ENCODE data around the gene PHKB.

PHKB gene

GRCh38 chr16:47475786-47476185 is 14.7 kb downstream of the PHKB start:
- Histone ChIP-seq H3K4me1 (no peaks in the 10 kb centered on the region), H3K9ac (no peak overlapping the region), H3K4me3 (no peak overlapping the region), H3K9me3 (replicated peaks in 1 of 11) (peaks cover 0 to 16% (median 8%) of the 10 kb centered on the region in 11 experiments; a peak in 5 of 22 replicates), H3K4me2 (no peak overlapping the region), H3K27me3 (no peaks in the 10 kb centered on the region), H3K27ac (no peak overlapping the region), H4K20me1 (peaks cover 0 to 54% (median 0%) of the 10 kb centered on the region in 11 experiments; a peak in 3 of 22 replicates), H3K36me3 (peaks cover 9 to 71% (median 32%) of the 10 kb centered on the region in 11 experiments)
- TF ChIP-seq Cebpa-rat (IDR thresholded peaks at IDR 0.05) = no peak

GRCh38 chr16:47476654-47477345 is 15.7 kb downstream of the PHKB start:
- Histone ChIP-seq H3K27ac (no peak overlapping the region), H3K9me3 (replicated peaks in 1 of 11) (peaks cover 0 to 9% (median 0%) of the 10 kb centered on the region in 11 experiments; a peak in 5 of 22 replicates), H3K4me3 (no peak overlapping the region), H3K36me3 (peaks cover 3 to 60% (median 24%) of the 10 kb centered on the region in 11 experiments; a peak in 21 of 22 replicates), H4K20me1 (peaks cover 0 to 59% (median 0%) of the 10 kb centered on the region in 11 experiments; a peak in 3 of 22 replicates), H3K4me2 (no peak overlapping the region), H3K4me1 (peaks cover 0 to 10% (median 0%) of the 10 kb centered on the region in 10 experiments; a peak in 2 of 20 replicates), H3K27me3 (no peaks in the 10 kb centered on the region), H3K9ac (no peak overlapping the region)
- no peak for TF ChIP-seq Cebpa-rat (IDR thresholded peaks at IDR 0.05)

DNA sequence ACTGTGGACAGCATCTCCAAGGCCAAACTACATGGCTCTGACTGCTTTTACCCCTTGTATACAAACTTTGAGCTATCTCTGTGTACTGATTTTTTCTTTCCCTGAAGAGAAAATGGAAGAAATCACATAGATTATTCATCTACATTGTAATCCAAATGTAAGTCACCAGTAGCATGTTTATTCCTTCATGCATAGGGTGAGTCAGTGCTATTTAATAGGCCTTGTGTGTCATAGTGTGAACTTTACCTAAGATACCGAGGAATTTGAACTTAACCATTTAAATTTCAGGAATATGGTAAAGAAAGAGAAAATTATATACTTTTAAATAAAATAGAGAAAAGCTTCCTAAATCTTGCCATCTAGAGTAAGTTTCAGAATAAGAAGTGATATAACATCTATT is 16.5 kb downstream of the PHKB start:
- Histone ChIP-seq H3K27ac (no peak overlapping the region), H3K27me3 (no peaks in the 10 kb centered on the region), H3K4me1 (peaks cover 0 to 13% (median 0%) of the 10 kb centered on the region in 10 experiments; a peak in 2 of 20 replicates), H3K4me2 (no peak overlapping the region), H3K9me3 (replicated peaks in 1 of 11) (0 out of 22 replicates have a peak, but pooled peaks cover 0 to under 1% (median 0%) of the 10 kb centered on the region in 11 experiments), H3K36me3 (peaks cover 6 to 52% (median 20%) of the 10 kb centered on the region in 11 experiments; a peak in 21 of 22 replicates), H3K4me3 (no peak overlapping the region), H4K20me1 (peaks cover 0 to 65% (median 0%) of the 10 kb centered on the region in 11 experiments; a peak in 3 of 22 replicates), H3K9ac (no peak overlapping the region)
- no peak for TF ChIP-seq Cebpa-rat (IDR thresholded peaks at IDR 0.05)

DNA sequence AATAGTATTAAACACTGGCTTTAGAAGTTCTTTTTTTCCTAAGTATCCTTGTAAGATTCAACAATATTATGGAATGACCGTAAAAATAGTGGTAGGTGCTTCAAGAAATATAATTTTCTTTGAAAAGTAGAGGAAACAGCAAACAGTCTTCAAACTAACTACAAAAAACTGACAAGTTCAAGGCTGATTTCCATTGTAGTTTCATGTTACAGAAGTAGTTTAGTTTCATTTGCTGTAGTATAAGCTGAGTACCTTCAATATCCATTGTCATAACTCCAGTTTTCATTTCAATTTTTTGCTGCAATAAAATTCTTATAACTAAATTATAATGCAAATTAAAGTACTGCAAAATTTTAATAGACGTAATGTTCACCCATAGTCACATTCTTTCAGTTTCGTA is 19.3 kb downstream of the PHKB start:
- H3K4me2 ChIP-seq = no peak overlapping the region
- peaks cover 0 to 13% (median 0%) of the 10 kb centered on the region in 10 experiments; a peak in 2 of 20 replicates for H3K4me1 ChIP-seq
- H3K4me3 ChIP-seq = no peak overlapping the region
- peaks cover 6 to 49% (median 20%) of the 10 kb centered on the region in 11 experiments; a peak in 21 of 22 replicates for H3K36me3 ChIP-seq
- H3K27me3 ChIP-seq = no peaks in the 10 kb centered on the region
- TF ChIP-seq Cebpa-rat (IDR thresholded peaks at IDR 0.05) = no peak
- no peaks in the 10 kb centered on the region for H3K9me3 ChIP-seq (replicated peaks in 1 of 11)
- H4K20me1 ChIP-seq = peaks cover 0 to 55% (median 0%) of the 10 kb centered on the region in 11 experiments; a peak in 3 of 22 replicates
- no peak overlapping the region for H3K27ac ChIP-seq
- no peak overlapping the region for H3K9ac ChIP-seq

GRCh38 chr16:47481698-47482374 is 20.7 kb downstream of the PHKB start:
- no peak for TF ChIP-seq Cebpa-rat (IDR thresholded peaks at IDR 0.05)
- H3K36me3 ChIP-seq = peaks cover 6 to 48% (median 17%) of the 10 kb centered on the region in 11 experiments; a peak in 21 of 22 replicates

DNA sequence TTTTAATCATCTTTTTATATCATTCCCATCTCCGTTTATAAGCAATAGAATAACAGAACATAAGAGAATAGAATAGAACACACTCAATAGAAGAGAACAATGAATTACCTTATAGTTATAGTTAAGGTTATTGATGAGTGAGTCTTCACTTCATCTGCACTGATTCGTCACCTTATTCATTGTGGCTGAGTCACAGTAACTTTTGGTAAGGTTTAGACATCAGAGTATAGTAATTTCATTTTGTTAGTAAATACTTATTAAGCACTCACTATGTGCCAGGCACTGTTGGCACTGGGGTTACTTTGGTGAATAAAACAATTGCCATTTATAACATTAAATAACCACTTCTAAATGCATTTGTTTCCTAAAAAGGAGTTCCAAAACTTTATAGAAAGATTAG is 22.5 kb downstream of the PHKB start:
- H3K4me1 ChIP-seq = peaks cover 0 to 14% (median 0%) of the 10 kb centered on the region in 10 experiments; a peak in 3 of 20 replicates
- no peak overlapping the region for H3K9ac ChIP-seq
- no peak for TF ChIP-seq Cebpa-rat (IDR thresholded peaks at IDR 0.05)
- H3K4me3 ChIP-seq = no peak overlapping the region
- no peak overlapping the region for H3K27ac ChIP-seq
- peaks cover 13 to 20% (median 14%) of the 10 kb centered on the region in 11 experiments; a peak in 21 of 22 replicates for H3K9me3 ChIP-seq (replicated peaks in 1 of 11)
- no peaks in the 10 kb centered on the region for H3K27me3 ChIP-seq
- H3K36me3 ChIP-seq = peaks cover 17 to 58% (median 31%) of the 10 kb centered on the region in 11 experiments
- H4K20me1 ChIP-seq = peaks cover 0 to 53% (median 0%) of the 10 kb centered on the region in 11 experiments; a peak in 3 of 22 replicates
- H3K4me2 ChIP-seq = no peak overlapping the region

More at GRCh38 chr16:47481698-47482374, 20.7 kb downstream of the PHKB start:
- H3K9me3 ChIP-seq (replicated peaks in 1 of 11) = 0 out of 22 replicates have a peak, but pooled peaks cover 0 to 3% (median 0%) of the 10 kb centered on the region in 11 experiments
- no peak overlapping the region for H3K9ac ChIP-seq
- H3K4me2 ChIP-seq = no peak overlapping the region
- no peak overlapping the region for H3K27ac ChIP-seq
- no peaks in the 10 kb centered on the region for H3K27me3 ChIP-seq
- H4K20me1 ChIP-seq = peaks cover 0 to 57% (median 0%) of the 10 kb centered on the region in 11 experiments; a peak in 3 of 22 replicates
- no peak overlapping the region for H3K4me3 ChIP-seq
- peaks cover 0 to 13% (median 0%) of the 10 kb centered on the region in 10 experiments; a peak in 2 of 20 replicates for H3K4me1 ChIP-seq

DNA sequence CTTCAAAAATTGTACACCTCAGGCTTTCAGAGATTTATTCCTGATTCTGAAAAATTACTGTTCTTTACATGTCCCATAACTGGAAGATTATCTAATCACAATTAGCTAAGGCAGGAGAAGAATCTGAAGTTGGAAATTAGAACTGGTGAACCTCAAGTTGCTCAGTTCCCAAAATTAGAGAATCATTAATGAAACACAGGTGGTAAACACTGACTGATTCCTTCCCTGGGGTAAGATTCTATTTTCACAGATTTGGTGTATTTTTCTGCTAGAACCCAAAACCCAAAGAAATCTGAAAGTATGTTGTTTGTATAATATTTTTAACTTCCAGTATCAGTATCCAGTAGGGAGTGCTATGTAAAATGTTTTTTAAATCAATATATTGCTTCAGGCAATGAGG is 25.7 kb downstream of the PHKB start:
- Histone ChIP-seq H3K27ac (no peak overlapping the region), H3K4me1 (peaks cover 15 to 37% (median 16%) of the 10 kb centered on the region in 10 experiments), H3K36me3 (peaks cover 22 to 47% (median 33%) of the 10 kb centered on the region in 11 experiments), H3K9me3 (replicated peaks in 1 of 11) (peaks cover 14 to 34% (median 26%) of the 10 kb centered on the region in 11 experiments; a peak in 21 of 22 replicates), H3K4me3 (no peak overlapping the region), H3K27me3 (no peaks in the 10 kb centered on the region), H3K4me2 (no peak overlapping the region), H4K20me1 (peaks cover 0 to 24% (median 0%) of the 10 kb centered on the region in 11 experiments; a peak in 3 of 22 replicates), H3K9ac (no peak overlapping the region)
- TF ChIP-seq Cebpa-rat (IDR thresholded peaks at IDR 0.05) = no peak

GRCh38 chr16:47488051-47488450 is 26.9 kb downstream of the PHKB start:
- Histone ChIP-seq H3K9ac (no peak overlapping the region), H3K4me3 (no peak overlapping the region), H4K20me1 (peaks cover 0 to 19% (median 0%) of the 10 kb centered on the region in 11 experiments; a peak in 2 of 22 replicates), H3K4me2 (no peak overlapping the region; a peak in 1 of 22 replicates), H3K36me3 (peaks cover 19 to 42% (median 30%) of the 10 kb centered on the region in 11 experiments), H3K27me3 (no peaks in the 10 kb centered on the region), H3K4me1 (peaks cover 23 to 41% (median 27%) of the 10 kb centered on the region in 10 experiments), H3K27ac (no peak overlapping the region), H3K9me3 (replicated peaks in 1 of 11) (peaks cover 14 to 34% (median 26%) of the 10 kb centered on the region in 11 experiments; a peak in 21 of 22 replicates)
- no peak for TF ChIP-seq Cebpa-rat (IDR thresholded peaks at IDR 0.05)
